Measurements from ENCODE around the gene MALAT1. TPM values are rescaled to one million over a fixed set of nuclear protein-coding genes. Genes with fewer than 3 reads are reported as not detected.
A peak's percentile ranks its signal among the peaks of the same experiment; 100 is the strongest.

Gene MALAT1
- total and polyA plus RNA-seq, 2 of the 8 experiments (the other 6 are each of a cell fraction or from before 2014, with no cell fraction given) = 115 to 984 TPM

DNA sequence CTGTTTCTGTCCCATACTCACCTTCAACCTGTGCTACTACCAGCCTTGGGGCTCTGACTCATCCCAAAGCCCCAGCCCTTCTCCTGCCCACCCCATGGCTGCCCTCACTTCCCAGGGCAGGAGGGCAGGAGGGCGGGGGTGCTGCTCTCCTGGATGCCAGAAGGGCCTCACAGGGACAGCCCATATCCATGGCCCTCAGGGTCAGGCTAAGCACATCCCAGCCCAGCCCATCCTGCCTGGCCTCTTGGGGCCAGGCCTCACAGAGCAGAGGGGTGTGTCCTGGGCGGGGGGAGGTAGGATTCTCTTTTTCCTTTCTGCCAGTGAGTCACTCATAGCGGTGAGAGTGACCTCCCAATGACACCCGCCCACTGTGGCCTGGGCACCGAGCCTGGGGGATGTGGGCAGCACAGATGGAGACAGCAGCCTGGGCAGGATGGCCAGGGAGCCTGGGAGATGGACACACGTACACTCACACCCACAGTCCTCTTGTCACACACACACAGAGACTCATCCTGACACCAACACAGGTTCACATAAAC is 56.9 kb downstream of the MALAT1 start:
- no peaks in the 10 kb centered on the region for H3K79me1 ChIP-seq (ENCODE audit: low read depth, low read length)
- H3K14ac ChIP-seq (ENCODE audit: insufficient read length) = no peak overlapping the region
- H2AK5ac ChIP-seq (ENCODE audit: low read depth, low read length) = no peak overlapping the region
- H3K27ac ChIP-seq (ENCODE audit: low read depth, low read length) = no peak overlapping the region
- no peak overlapping the region for H2BK5ac ChIP-seq (ENCODE audit: low read depth, low read length)
- H4K91ac ChIP-seq (replicated peaks; ENCODE audit: insufficient read length, low read length) = no peak overlapping the region
- no peak for FAIRE-seq
- H3K23ac ChIP-seq (ENCODE audit: insufficient read length) = no peak overlapping the region
- H3K23me2 ChIP-seq (ENCODE audit: low read depth, low read length) = peaks cover 10% of the 10 kb centered on the region; the same call in 1 of the 2 replicates
- H2AFZ ChIP-seq (ENCODE audit: low read length) = no peak overlapping the region
- POLR2A ChIA-PET (ENCODE audit: partially characterized antibody) = interaction anchor here (1.0 to 1.2 kb wide), 3 partner anchors 15 to 23 kb away, joined by 3 read pairs; no protein-coding TSS in a partner anchor
- no peaks in the 10 kb centered on the region for H3K36me3 ChIP-seq (ENCODE audit: control insufficient read depth in 2 of 4, insufficient read depth in 4 of 4, low read length in 3 of 4)
- TF ChIP-seq CHD2 (IDR thresholded peaks at IDR 0.05; ENCODE audit: low read length) = no peak
- no peak for TF ChIP-seq TAF1 (IDR thresholded peaks at IDR 0.05; ENCODE audit: low read depth, low read length)
- TF ChIP-seq NRF1 (IDR thresholded peaks at IDR 0.05; ENCODE audit: low read depth, low read length) = no peak
- no peak for TF ChIP-seq KDM1A (IDR thresholded peaks at IDR 0.05; ENCODE audit: borderline replicate concordance, low read length)
- TF ChIP-seq, protein P1, sequence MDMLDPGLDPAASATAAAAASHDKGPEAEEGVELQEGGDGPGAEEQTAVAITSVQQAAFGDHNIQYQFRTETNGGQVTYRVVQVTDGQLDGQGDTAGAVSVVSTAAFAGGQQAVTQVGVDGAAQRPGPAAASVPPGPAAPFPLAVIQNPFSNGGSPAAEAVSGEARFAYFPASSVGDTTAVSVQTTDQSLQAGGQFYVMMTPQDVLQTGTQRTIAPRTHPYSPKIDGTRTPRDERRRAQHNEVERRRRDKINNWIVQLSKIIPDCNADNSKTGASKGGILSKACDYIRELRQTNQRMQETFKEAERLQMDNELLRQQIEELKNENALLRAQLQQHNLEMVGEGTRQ (IDR thresholded peaks at IDR 0.05; ENCODE audit: low read length) = no peak
- TF ChIP-seq BACH1 (IDR thresholded peaks at IDR 0.05; ENCODE audit: low read length) = no peak
- no peak for TF ChIP-seq POLR2AphosphoS5 (IDR thresholded peaks at IDR 0.05; ENCODE audit: low read depth, low read length)
- no peak for TF ChIP-seq EP300 (IDR thresholded peaks at IDR 0.05; ENCODE audit: borderline replicate concordance in 1 of 2, low read depth in 2 of 2, low read length in 2 of 2)
- no peak for TF ChIP-seq SIX5 (IDR thresholded peaks at IDR 0.05; ENCODE audit: low read depth, low read length)
- no peak for TF ChIP-seq SIRT6 (IDR thresholded peaks at IDR 0.05; ENCODE audit: low read length)
- H3K4me2 ChIP-seq (ENCODE audit: insufficient read depth in 1 of 2, low read depth in 2 of 2, low read length in 2 of 2) = no peak overlapping the region; a peak in 1 of 4 replicates
- no peak overlapping the region for H3K56ac ChIP-seq (replicated peaks; ENCODE audit: insufficient read length, low read depth, low read length)
- H2BK15ac ChIP-seq (ENCODE audit: low read length) = no peak overlapping the region
- H3K4ac ChIP-seq (replicated peaks; ENCODE audit: insufficient read length, low read depth, low read length) = no peak overlapping the region
- no peak overlapping the region for H3K18ac ChIP-seq (ENCODE audit: extremely low read depth, low read length)
- no peak for DNase-seq (ENCODE audit: low read depth in 1 of 2, low spot score in 2 of 2)
- 0 out of 2 replicates have a peak overlapping the region, but pooled peaks have one; percentile 42 for H2BK12ac ChIP-seq (ENCODE audit: low read depth, low read length)
- peaks cover 0 to 57% (median 44%) of the 10 kb centered on the region in 4 experiments; a peak in 6 of 7 replicates for H3K4me1 ChIP-seq (replicated peaks in 1 of 4; ENCODE audit: control insufficient read depth in 3 of 4, insufficient read depth in 4 of 4, low read length in 3 of 4)
- no peak overlapping the region for H3K4me3 ChIP-seq (ENCODE audit: extremely low read depth in 1 of 4, insufficient read depth in 2 of 4, low read depth in 3 of 4, low read length in 4 of 4)
- H3K9me3 ChIP-seq (ENCODE audit: insufficient read depth in 2 of 2, low read depth in 1 of 2, low read length in 1 of 2) = no peaks in the 10 kb centered on the region
- WGBS, 2 experiments (ENCODE audit: extremely low coverage in 1 of 2, insufficient coverage in 1 of 2, insufficient read length in 1 of 2, insufficient replicate concordance in 2 of 2, low coverage in 1 of 2, low lambda C conversion rate in 2 of 2, missing lambda C conversion rate in 1 of 2) = 73% methylated on average over 5 of the region's 6 CpGs; no CpG with 5 or more reads in 1 of the 2 experiments
- H4K8ac ChIP-seq (ENCODE audit: extremely low read depth, insufficient read depth, low read length) = no peak overlapping the region
- H3K27me3 ChIP-seq (replicated peaks in 1 of 4; ENCODE audit: control insufficient read depth in 3 of 4, extremely low read depth in 1 of 4, insufficient read depth in 3 of 4, low read length in 3 of 4) = peaks cover 0 to 34% (median 22%) of the 10 kb centered on the region in 4 experiments; a peak in 5 of 7 replicates
- no peak overlapping the region for H3K9ac ChIP-seq (replicated peaks in 1 of 4; ENCODE audit: extremely low read depth in 1 of 4, low read depth in 3 of 4, low read length in 3 of 4)
- no peak overlapping the region for H2BK20ac ChIP-seq (ENCODE audit: low read length)
- CTCF ChIA-PET (ENCODE audit: partially characterized antibody) = interaction anchor here (0.5 to 6.9 kb wide), 6 partner anchors 11 to 731 kb away, joined by 3 to 78 read pairs (median 3); partner anchors contain the start of gene FAM89B
- H3K79me2 ChIP-seq (ENCODE audit: control insufficient read depth in 1 of 2, insufficient read depth in 2 of 2, low read length in 2 of 2) = no peaks in the 10 kb centered on the region
- H4K20me1 ChIP-seq (replicated peaks in 1 of 2; ENCODE audit: control insufficient read depth in 1 of 2, insufficient read depth in 2 of 2, low read length in 2 of 2) = peaks cover 0 to 2% of the 10 kb centered on the region in 2 experiments
- H2BK120ac ChIP-seq (replicated peaks; ENCODE audit: low read depth, low read length) = no peak overlapping the region
- no peak overlapping the region for H4K5ac ChIP-seq (ENCODE audit: insufficient read length, low read depth, low read length)
